Body of pancreas (tissue), 4 donors: ENCODE measurements around the gene IBA57. TPM values are rescaled to one million over a fixed set of nuclear protein-coding genes. Genes with fewer than 3 reads are reported as not detected.

Source experiments
- ATAC-seq: fragments of 150-250 bp; one replicate; pipeline ENCODE4 v1.9.1; 2016
- DNase-seq, 4 donors: peaks; one replicate each; pipeline ENCODE4 v3.0.0-alpha.2; 2019
- H3K27ac ChIP-seq, 4 donors: fragments of 200-600 bp; sonication (generic); 1 replicate in 3 of 4; 2 replicates in 1 of 4; pipeline versions ENCODE4 v1.5.1 to v1.6.1; 2016 to 2019; ENCODE audit warnings: mild to moderate bottlenecking in 1 of 4, mixed read lengths in 1 of 4, moderate library complexity in 1 of 4
- H3K27me3 ChIP-seq, 2 donors: fragments of 200-600 bp; sonication (generic); one replicate each; pipeline ENCODE4 v1.6.0; 2016; ENCODE audit warnings: mild to moderate bottlenecking in 1 of 2
- H3K36me3 ChIP-seq, 2 donors: fragments of 200-600 bp; sonication (generic); replicated peaks in 1 of 2; 2 replicates each; pipeline ENCODE4 v1.5.1; 2016; ENCODE audit warnings: low read depth in 2 of 2; ENCODE audit not compliant: insufficient read depth in 1 of 2
- H3K4me1 ChIP-seq: fragments of 200-600 bp; sonication (generic); one replicate; pipeline ENCODE4 v1.6.0; 2016
- H3K4me3 ChIP-seq, 2 donors: fragments of 200-600 bp; sonication (generic); 1 replicate in 1 of 2; 2 replicates in 1 of 2; pipeline ENCODE4 v1.5.1; 2016 to 2019
- H3K9me3 ChIP-seq, 3 donors: fragments of 200-600 bp; sonication (generic); 1 replicate in 2 of 3; 2 replicates in 1 of 3; pipeline ENCODE4 v1.5.1; 2016
- CTCF ChIP-seq, 7 experiments: fragments of 450-650 bp in 4 of 7; fragments of 200-600 bp in 3 of 7; sonication (generic) in 3 of 7; IDR thresholded peaks; one replicate each; pipeline ENCODE4 v1.5.1; 2016 to 2019; ENCODE audit warnings: antibody characterized with exemption in 7 of 7
- POLR2A ChIP-seq, 3 donors: fragments of 450-650 bp; IDR thresholded peaks; one replicate each; pipeline ENCODE4 v1.6.1; 2016; ENCODE audit warnings: antibody characterized with exemption in 3 of 3, mild to moderate bottlenecking in 2 of 3
- WGBS, 2 donors: methylation state at CpG; one replicate each; pipeline ENCODE4 v1.1.5; 2017; 5-methylcytosine and 5-hydroxymethylcytosine counted together
- intact Hi-C: fragments of 100-400 bp; cut with DNase I; formaldehyde crosslinking; loops from one replicate; pipeline ENCODE4 v1.15.1; 2023
- total RNA-seq, 2 donors: library from RNA; depleted of rRNA; stranded (reverse); fragments of >200 nt; gene quantifications; one replicate each; pipeline ENCODE4 v1.1.0, GENCODE V29; 2016

The IBA57 gene
- total RNA-seq, 2 donors from 2014 or later: 4.7 to 13.5 TPM

GRCh38 chr1:228140724-228141225, 24.8 kb upstream of the IBA57 start:
- Histone ChIP-seq H3K9me3 (no peaks in the 10 kb centered on the region), H3K27ac (peak overlapping the region; percentile 92 to 98 (median 97)), H3K36me3 (peaks cover 0 to 3% of the 10 kb centered on the region in 2 donors), H3K4me3 (peak overlapping the region; percentile 57 to 79), H3K27me3 (no peaks in the 10 kb centered on the region), H3K4me1 (peaks cover 36% of the 10 kb centered on the region)
- ATAC-seq: no peak
- WGBS, 2 donors: 0 to 1% methylated on average over 5 to 23 of the region's 25 CpGs
- DNase-seq: no peak
- TF ChIP-seq POLR2A (IDR thresholded peaks at IDR 0.05): no peak
- no peak for TF ChIP-seq CTCF (IDR thresholded peaks at IDR 0.05)
- intact Hi-C loops: no loop called here

GRCh38 chr1:228141226-228142044, 24.2 kb upstream of the IBA57 start:
- intact Hi-C loops: no loop called here
- peak overlapping the region; percentile 57 to 79 for H3K4me3 ChIP-seq
- TF ChIP-seq CTCF (IDR thresholded peaks at IDR 0.05): no peak
- no peak for TF ChIP-seq POLR2A (IDR thresholded peaks at IDR 0.05)
- peaks cover 0 to 7% of the 10 kb centered on the region in 2 donors for H3K36me3 ChIP-seq
- WGBS, 2 donors: 9 to 24% methylated on average over 18 to 27 of the region's 27 CpGs
- no peak for ATAC-seq
- H3K9me3 ChIP-seq: no peaks in the 10 kb centered on the region
- H3K4me1 ChIP-seq: peaks cover 36% of the 10 kb centered on the region
- H3K27ac ChIP-seq: peak overlapping the region; percentile 92 to 98 (median 97)
- H3K27me3 ChIP-seq: no peaks in the 10 kb centered on the region
- peak; percentile 59 to 75 (median 65) for DNase-seq

DNA sequence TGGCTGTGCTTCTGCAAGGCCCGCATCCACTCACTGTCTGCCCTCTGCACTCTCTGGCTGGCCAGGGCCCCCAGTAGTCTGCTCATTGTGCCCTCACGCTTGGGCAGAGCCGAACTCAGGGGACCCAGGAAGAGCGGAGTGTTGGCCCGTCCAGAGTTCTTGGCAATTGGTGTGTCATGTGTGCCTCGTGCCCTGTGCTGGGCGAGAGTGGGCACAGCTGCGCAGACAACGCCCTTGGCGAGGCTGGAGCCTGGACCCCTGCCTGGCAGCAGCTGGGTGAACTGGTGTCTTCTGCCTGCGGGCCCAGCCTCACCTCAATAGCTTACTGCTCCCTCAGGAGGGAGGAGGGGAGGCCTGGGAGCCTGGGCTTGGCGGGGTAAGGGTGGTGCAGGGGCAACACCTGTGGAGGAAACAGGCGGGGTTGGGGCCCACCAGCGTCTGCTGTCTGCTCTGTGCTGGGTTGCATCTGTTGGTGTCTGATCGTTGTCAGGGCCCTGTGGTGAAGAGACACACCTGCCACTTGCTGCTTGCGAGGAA, 23.4 kb upstream of the IBA57 start:
- DNase-seq: peak in 1 of 4 donors; percentile 7
- Histone ChIP-seq H3K36me3 (peaks cover 0 to 7% of the 10 kb centered on the region in 2 donors), H3K27me3 (no peaks in the 10 kb centered on the region), H3K27ac (peak overlapping the region in 3 of 4 donors; percentile 96 to 98 (median 98)), H3K9me3 (no peaks in the 10 kb centered on the region), H3K4me1 (peaks cover 36% of the 10 kb centered on the region), H3K4me3 (no peak overlapping the region)
- no peak for ATAC-seq
- no peak for TF ChIP-seq POLR2A (IDR thresholded peaks at IDR 0.05)
- TF ChIP-seq CTCF (IDR thresholded peaks at IDR 0.05): no peak
- intact Hi-C loops: no loop called here
- 58 to 62% methylated on average over 14 to 15 of the region's 16 CpGs for WGBS, 2 donors

GRCh38 chr1:228142701-228143136, 22.9 kb upstream of the IBA57 start:
- 56 to 58% methylated on average over 10 of the region's 11 CpGs for WGBS, 2 donors
- H3K4me3 ChIP-seq: no peak overlapping the region
- TF ChIP-seq CTCF (IDR thresholded peaks at IDR 0.05): no peak
- TF ChIP-seq POLR2A (IDR thresholded peaks at IDR 0.05): no peak
- no peak overlapping the region for H3K27ac ChIP-seq
- peaks cover 0 to 9% of the 10 kb centered on the region in 2 donors for H3K36me3 ChIP-seq
- ATAC-seq (no peak), DNase-seq (peak in 1 of 4 donors; percentile 20)
- H3K4me1 ChIP-seq: peaks cover 36% of the 10 kb centered on the region
- H3K27me3 ChIP-seq: no peaks in the 10 kb centered on the region
- intact Hi-C loops: no loop called here
- H3K9me3 ChIP-seq: no peaks in the 10 kb centered on the region
